ENCODE results near the gene PRPF38B.

PRPF38B gene

GRCh38 chr1:108646648-108647269, 45.4 kb upstream of the PRPF38B start:
- no peaks in the 10 kb centered on the region for H3K9me3 Mint-ChIP-seq
- H3K36me3 Mint-ChIP-seq (ENCODE audit: low read depth) = no peaks in the 10 kb centered on the region
- H3K27me3 Mint-ChIP-seq (ENCODE audit: low read depth) = no peaks in the 10 kb centered on the region
- no peak for TF ChIP-seq CTCF (IDR thresholded peaks at IDR 0.05; ENCODE audit: unreplicated experiment in 3 of 3)
- no peak overlapping the region for H3K4me3 Mint-ChIP-seq
- H3K4me1 Mint-ChIP-seq = no peaks in the 10 kb centered on the region
- H3K27ac Mint-ChIP-seq = peak overlapping the region; percentile 37 to 87 (median 48)

GRCh38 chr1:108653431-108654105, 38.5 kb upstream of the PRPF38B start:
- Mint-ChIP-seq H3K4me3 (no peak overlapping the region), H3K9me3 (peaks cover 4% of the 10 kb centered on the region)

GRCh38 chr1:108657356-108658080, 34.6 kb upstream of the PRPF38B start:
- H3K9me3 Mint-ChIP-seq = peaks cover 4% of the 10 kb centered on the region
- TF ChIP-seq CTCF (IDR thresholded peaks at IDR 0.05; ENCODE audit: unreplicated experiment in 3 of 3) = no peak
- H3K4me3 Mint-ChIP-seq = no peak overlapping the region
- peaks cover 3% of the 10 kb centered on the region for H3K36me3 Mint-ChIP-seq (ENCODE audit: low read depth)
- H3K27me3 Mint-ChIP-seq (ENCODE audit: low read depth) = no peaks in the 10 kb centered on the region
- H3K27ac Mint-ChIP-seq = no peak overlapping the region
- no peaks in the 10 kb centered on the region for H3K4me1 Mint-ChIP-seq

More at GRCh38 chr1:108653431-108654105, 38.5 kb upstream of the PRPF38B start:
- Mint-ChIP-seq H3K27ac (no peak overlapping the region), H3K36me3 (ENCODE audit: low read depth) (peaks cover 3% of the 10 kb centered on the region), H3K4me1 (no peaks in the 10 kb centered on the region), H3K27me3 (ENCODE audit: low read depth) (no peaks in the 10 kb centered on the region)
- no peak for TF ChIP-seq CTCF (IDR thresholded peaks at IDR 0.05; ENCODE audit: unreplicated experiment in 3 of 3)

- Mint-ChIP-seq H3K27ac (peak within 1 kb of the TSS; percentile 87 to 97 (median 88)), H3K4me3 (peak within 1 kb of the TSS; percentile 78 to 88 (median 85)), H3K9me3 (no peaks in the 10 kb centered on the region), H3K4me1 (peaks cover 7% of the 10 kb centered on the region), H3K36me3 (ENCODE audit: low read depth) (no peaks in the 10 kb centered on the region), H3K27me3 (ENCODE audit: low read depth) (no peaks in the 10 kb centered on the region)
- no peak for TF ChIP-seq CTCF (IDR thresholded peaks at IDR 0.05; ENCODE audit: unreplicated experiment in 3 of 3)
Measured at GRCh38 chr1:108661030-108661609, 31.0 kb upstream of the PRPF38B start, which contains the start of gene HENMT1. Gene HENMT1, minus strand, starts transcription at chr1:108661093. Its CDS starts 1,209 bp downstream, at chr1:108659884.

- Mint-ChIP-seq H3K36me3 (ENCODE audit: low read depth) (no peaks in the 10 kb centered on the region), H3K4me1 (peaks cover 7% of the 10 kb centered on the region), H3K27me3 (ENCODE audit: low read depth) (no peaks in the 10 kb centered on the region)
Measured at GRCh38 chr1:108663074-108663473, 29.0 kb upstream of the PRPF38B start.

More at GRCh38 chr1:108663074-108663473, 29.0 kb upstream of the PRPF38B start:
- Mint-ChIP-seq H3K27ac (peak overlapping the region in 2 of 3 experiments; percentile 66 to 84), H3K4me3 (peak overlapping the region; percentile 46 to 63 (median 56)), H3K9me3 (no peaks in the 10 kb centered on the region)
- no peak for TF ChIP-seq CTCF (IDR thresholded peaks at IDR 0.05; ENCODE audit: unreplicated experiment in 3 of 3)

Data from nephron (organoid).